GM19372 (cell line): ENCODE data around the gene EIF3I.

ENCODE experiments used
- ATAC-seq: cut with Tn5 transposase; IDR thresholded peaks from one replicate; pipeline ENCODE4 v1.9.1; 2021; ENCODE audit warnings: mild to moderate bottlenecking, low read depth, moderate library complexity; ENCODE audit not compliant: unreplicated experiment

Gene EIF3I

DNA sequence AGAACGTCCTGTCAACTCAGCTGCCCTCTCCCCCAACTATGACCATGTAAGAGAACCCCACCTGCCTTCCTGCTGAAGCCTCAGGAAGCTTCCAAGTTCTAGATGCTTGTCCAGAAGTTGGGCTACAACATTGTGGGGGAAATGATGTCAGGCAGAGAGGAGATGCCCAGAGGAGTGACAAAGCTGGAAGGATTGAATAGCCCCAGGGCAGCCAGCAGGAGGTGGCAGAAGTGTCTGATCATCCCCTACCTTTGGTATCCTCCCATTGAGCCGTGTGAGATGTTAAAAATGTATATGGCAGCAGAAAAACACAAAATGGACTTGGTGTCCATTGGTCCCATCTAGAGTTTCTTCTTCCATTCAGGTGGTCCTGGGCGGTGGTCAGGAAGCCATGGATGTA, 6.6 kb downstream of the EIF3I start:
- ATAC-seq: no peak

DNA sequence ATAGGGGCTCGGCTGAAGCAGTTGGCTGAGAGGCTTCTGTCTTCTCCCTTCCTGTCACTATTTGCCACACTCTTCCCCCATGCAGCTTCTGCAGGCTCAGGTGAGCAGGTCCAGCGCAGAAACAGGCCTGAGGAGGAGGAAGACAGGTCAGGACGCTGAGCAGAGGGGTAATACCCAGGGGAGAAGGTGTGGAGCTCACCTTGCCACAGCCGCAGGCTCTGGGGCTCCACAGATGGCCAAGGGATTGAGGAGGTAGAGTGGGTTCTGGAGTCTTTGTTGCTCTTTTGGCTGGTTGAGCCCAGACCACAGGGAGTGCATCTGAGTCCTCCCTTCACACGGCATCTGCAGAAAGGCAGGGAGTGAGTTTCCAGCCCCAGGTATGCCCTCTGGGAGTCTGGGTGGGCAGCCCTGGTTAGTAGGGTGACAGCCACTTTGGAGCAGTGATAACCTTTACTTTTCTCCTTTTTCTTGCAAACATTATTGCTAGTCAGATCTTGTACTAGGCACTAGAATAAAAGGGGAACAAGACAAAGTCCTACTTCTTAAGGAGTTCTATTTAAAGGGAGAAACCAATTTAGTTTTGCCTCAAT, 9.7 kb downstream of the EIF3I start:
- no peak for ATAC-seq

DNA sequence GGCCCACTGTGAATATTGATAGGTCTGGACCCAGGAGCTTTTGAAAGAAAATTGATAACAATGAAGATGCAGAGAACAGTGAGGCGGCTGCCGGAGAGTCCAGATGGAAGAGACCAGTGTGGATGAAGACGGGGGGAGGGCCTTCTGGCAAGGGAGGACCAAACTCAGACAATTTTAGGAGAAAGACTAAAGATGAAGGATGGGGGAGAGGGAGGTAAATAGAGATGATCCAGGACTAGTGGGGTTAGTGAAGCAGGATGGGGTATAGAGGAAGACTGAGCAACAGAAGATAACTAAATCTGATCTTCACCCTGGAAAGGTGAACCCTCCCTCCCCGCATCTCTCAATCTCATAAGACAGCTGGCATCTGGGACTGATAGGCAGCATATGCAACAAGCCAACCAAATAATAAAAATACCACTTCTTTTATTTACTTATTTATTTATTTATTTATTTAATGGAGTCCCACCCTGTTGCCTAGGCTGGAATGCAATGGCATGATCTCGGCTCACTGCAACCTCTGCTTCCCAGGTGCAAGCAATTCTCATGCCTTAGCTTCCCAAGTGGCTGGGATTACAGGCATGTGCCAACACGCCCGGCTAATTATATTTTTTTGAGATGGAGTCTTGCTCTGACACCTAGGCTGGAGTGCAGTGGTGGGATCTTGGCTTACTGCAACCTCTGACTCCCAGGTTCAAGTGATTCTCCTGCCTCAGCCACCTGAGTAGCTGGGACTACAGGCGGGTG, 10.5 kb downstream of the EIF3I start:
- no peak for ATAC-seq

DNA sequence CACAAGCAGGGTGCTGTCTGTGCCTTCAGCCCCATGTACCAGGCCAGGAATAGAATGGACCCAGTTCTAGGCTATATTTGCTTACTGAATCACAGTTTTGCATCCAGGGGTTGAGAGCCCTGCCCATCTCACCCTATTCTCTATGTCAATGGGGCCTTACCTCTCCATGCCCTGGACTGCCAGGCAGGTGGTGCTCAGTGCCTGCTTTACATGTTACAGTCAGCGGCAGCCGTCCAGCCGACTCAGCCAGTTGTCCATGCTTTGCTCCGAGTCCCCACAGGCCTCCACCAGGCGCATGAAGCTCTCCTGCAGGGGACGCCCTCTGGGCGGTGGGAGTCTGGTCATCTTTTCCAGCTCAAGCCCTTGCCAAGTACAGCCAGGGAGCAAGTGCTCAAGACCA, 12.6 kb downstream of the EIF3I start:
- ATAC-seq: no peak

DNA sequence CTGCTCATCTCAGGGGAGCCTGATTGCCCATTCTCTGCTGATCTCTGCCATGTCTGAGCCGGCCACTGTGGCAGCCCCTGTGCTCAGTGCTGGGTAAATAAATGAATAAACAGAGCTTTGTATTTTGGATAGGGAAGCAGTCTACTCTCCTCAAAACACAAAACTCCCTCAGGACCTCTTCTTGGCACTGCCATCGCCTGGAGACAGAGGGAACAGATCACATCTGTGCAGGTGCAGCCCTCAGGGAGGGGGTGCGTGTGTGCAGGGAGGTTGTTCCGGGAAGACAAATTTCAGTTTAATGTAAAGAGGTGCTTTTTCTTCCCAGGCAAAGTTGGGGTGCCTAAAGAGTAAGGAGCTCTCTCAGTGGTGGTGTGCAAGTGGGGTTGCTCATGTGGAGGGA, 17.1 kb downstream of the EIF3I start:
- ATAC-seq: no peak

DNA sequence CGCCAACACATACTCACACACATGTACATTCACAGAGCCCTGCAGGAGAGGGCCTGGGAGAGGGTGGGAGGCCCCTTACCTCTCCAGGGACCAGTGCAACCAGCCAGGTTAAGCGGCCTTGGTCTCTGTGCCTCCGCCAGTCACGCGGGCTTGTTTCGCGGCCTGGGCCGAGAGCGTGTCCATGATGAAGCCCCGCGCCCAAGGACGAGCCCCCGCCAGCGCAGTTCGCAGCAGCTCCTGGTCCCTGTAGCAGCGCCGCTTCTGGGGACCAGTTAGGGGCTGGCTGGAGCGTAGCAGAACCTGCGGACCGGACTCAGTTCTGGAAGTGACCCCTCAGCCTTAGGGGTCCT, 17.6 kb downstream of the EIF3I start:
- no peak for ATAC-seq

DNA sequence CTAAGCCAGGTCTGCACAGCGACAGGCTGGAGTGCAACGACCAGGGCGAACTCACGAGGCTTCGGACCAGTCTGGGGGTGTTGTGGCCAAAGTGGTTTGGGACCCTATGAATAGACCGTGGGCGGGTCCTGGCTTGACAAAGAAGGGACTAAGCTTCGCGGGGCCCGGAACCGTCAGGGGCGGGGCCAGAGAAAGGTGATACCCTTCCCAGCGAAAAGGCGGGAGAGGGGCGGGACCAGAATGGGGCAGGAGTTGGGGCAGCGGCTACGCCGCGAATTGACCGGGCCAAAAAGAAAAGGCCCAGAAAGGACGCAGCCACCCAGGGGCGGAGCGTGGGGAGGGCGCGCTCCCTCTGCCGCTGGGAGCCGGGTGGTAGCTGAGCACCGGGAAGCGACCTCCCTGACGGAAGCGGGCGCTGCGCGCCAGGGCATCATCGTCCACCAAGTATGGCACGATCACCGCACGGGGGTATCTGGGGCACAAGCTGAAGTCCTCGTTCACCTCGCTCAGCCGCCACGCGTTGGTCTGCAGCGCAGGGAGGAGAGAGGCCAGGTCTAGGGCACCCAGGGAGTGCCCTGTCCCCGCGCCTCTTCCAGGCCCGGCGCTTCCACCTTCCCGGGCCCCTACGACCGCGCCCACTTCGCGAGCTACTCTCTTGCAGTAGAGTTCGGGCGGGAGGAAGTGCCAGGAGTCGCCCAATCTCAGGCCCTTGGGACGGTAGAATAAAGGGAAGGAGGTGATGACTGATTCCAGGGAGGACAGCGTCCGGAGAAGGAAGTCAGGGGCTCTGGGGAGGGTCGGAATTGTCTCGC, 18.1 kb downstream of the EIF3I start:
- ATAC-seq: no peak

DNA sequence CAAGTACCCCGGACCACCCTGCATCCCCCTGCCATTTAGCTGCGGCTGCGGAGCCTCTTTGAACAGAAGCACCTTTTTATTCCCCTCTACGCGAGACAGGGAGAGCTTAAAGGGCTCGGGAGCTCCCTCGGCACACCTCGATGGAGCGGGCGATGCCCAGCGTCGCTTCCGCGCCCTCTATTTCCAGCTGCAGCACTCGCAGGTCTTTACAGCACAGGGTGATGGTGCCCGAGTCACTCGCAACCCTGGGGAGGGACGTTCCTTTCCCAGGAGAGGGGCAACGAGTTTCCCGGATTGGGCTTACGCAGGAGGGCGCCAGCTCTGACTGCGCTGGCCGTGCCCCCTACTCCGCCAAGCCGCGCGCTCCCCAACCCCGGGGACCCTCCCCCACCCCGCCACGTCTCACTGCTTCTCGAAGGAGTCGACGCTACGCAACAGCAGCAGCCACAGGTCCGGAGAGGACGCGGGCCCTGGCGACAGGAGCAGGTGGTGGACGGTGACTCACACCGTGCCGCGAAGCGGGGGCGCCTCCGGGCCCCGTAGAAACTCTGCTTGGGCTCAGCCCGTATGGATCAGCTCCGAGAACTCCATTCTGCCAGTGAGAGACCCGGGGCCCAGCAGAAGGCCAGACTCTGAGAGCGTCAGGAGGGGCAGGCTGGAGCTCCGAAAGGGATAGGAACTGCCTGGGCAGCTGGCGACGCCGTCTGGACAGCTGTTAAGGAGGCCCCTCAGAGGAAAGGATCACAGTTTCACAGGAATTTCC, 19.0 kb downstream of the EIF3I start:
- no peak for ATAC-seq

DNA sequence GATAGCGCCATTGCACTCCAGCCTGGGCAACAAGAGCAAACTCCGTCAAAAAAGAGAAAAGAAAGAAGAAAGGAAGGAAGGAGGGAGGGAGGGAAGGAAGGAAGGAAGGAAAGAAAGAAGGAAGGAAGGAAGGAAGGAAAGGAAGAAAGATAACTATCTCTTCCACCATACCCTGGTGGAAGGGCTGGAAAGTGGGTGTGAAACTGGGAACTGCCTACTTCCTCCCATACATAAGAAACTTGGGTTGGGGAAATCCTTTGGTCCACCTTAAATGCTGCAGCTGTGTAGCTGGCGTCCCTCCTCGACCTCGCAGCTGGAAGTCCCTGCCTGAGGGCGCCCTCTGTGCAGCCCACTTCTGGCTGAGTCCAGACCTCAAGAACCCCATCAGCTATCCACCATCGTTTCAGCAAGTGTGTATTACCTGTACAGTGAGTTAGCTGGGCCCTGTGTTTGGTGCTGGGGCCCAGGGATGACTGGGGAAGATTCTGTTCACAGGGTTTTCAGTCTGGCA, 20.2 kb downstream of the EIF3I start:
- ATAC-seq: no peak

DNA sequence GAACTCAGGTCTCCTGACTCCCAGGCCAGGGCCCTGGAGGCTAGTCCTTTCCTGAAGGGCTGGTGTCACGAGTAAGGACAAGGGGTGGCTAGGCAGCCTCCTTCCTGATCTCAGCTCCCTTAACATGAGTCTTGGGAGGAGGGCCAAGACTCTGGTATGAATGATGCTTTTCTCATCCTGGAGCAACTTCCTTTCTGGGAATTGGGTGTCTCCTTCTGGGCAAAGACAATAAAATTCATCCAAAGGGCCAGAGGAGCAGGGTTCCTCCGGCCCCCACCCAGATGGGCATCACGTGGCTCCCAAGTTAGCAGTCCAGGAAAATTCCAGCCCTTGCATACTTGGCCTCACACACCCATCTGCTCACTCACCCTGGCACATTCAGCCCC, 24.7 kb downstream of the EIF3I start, which contains the start of gene FAM167B:
FAM167B (plus strand) TSS at position 335 of the 386 bp plus-strand sequence. CDS start 200 bp downstream, outside the sequence.
- ATAC-seq: no peak

DNA sequence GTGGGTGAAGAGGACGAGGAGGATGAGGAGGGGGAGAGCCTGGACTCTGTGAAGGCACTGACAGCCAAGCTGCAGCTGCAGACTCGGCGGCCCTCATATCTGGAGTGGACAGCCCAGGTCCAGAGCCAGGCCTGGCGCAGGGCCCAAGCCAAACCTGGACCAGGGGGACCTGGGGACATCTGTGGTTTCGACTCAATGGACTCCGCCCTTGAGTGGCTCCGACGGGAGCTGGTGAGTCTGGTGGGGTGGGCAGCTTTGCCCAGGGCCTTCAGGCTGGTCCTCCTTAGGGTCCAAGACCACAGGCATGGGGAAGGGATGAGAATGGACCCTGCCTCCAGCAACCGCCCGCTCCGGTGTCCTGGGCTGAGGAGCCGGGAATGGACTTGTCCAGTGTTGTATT, 25.2 kb downstream of the EIF3I start:
- ATAC-seq: no peak

DNA sequence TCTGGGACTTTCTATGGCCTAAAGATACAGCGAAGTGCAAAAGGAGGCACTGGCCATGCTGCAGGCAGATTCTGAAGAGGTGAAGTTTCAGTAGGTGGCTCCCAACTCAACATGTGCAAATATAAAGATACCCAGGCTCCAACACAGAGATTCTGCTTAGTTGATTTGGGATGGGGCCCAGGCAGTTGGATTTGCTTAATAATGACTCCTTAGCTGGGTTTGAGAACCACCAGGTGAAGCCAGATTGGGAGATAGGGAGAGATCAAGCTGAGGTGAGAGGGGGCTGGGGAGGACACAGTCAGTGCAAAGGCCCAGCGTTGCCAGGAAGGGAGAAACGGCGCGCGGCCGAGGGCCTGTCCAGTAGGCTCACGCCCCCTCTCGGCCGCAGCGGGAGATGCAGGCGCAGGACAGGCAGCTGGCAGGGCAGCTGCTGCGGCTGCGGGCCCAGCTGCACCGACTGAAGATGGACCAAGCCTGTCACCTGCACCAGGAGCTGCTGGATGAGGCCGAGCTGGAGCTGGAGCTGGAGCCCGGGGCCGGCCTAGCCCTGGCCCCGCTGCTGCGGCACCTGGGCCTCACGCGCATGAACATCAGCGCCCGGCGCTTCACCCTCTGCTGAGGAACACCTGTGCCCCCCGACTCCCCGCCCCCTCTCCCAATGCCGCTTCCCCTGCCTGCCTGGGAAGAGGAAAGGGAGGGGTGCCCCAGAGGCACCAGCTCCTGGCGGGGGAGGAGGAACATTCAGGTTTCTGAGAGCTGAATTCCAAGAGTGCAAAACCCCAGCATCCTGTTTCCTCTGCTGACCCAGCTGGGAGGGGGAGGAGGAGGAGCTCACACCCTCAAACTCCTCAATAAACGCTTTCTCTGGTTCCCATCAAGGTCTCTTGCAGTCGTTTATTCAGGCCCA, 26.0 kb downstream of the EIF3I start:
- ATAC-seq: no peak

DNA sequence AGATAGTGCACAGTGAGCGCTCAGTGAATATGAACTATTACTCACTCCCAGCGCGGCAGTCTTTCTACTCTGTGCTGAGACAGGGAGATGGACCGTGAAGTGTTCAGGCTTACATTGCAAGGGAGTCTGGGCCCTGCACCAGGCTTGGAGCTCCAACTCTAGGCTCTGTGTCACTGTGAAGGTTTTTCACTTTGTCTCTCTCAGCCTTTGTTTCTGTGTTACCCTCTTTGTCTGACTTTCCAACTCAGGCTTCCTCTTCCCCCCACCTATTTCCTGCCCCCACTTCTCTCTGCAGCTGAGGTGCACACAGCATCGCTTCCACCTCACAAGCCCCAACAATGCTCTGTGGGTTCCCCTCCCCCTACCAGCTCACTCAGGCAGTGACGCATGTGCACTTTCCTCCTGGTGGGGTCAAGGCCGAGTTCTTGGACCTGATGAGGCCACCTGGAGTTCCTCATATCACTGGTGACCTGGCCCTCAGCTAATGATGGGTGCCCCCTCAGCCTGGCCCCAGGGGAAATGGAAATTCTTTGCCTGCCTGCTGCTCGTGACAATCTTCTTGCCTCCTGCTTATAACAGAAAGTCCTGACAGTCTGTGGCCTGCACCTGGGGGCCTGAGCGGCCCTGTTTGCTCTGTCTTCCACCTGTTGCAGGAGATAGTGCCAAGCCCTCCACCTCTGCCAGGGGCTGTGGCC, 27.8 kb downstream of the EIF3I start:
- peak; percentile 58 for ATAC-seq

DNA sequence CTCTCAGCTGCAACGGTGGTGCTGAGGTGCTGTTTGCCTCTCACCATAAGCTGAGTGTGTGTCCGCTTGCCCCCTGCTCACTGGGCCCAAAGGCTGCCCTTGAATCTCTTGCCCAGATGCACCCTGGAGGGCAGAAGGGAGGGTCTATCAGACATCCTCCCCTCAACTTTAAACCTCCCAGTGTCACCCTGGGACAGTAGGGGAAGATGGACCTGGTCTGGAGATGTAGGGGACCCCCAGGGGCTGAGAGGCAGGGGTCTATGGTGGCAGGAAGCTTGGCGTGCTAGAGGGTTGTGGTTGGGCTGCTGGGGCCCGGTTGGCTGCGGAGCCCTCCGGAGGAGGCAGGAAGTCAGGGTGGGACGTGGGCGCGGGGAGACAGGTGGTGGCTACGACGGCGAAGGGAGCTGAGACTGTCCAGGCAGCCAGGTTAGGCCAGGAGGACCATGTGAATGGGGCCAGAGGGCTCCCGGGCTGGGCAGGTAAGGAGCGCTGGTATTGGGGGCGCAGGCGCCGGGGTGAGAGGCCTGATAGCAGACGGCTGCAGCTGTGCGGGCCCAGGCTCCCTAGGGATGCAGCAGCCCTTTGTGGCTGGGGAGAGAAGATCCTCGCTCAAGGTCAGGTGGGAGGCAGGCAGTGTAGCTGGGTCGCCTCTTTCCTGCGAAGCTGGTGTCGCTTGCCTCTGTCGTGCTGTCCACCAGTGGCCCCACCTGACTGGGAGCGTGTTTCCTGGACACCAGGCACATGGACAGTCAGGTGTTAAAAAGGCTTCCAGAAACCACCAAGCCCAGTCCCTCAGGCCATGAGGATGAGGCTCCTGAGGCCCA, 28.9 kb downstream of the EIF3I start, which contains the start of gene LCK:
LCK (plus strand) TSS at position 373 of the 824 bp plus-strand sequence. CDS start 23,065 bp downstream, outside the sequence.
- no peak for ATAC-seq

DNA sequence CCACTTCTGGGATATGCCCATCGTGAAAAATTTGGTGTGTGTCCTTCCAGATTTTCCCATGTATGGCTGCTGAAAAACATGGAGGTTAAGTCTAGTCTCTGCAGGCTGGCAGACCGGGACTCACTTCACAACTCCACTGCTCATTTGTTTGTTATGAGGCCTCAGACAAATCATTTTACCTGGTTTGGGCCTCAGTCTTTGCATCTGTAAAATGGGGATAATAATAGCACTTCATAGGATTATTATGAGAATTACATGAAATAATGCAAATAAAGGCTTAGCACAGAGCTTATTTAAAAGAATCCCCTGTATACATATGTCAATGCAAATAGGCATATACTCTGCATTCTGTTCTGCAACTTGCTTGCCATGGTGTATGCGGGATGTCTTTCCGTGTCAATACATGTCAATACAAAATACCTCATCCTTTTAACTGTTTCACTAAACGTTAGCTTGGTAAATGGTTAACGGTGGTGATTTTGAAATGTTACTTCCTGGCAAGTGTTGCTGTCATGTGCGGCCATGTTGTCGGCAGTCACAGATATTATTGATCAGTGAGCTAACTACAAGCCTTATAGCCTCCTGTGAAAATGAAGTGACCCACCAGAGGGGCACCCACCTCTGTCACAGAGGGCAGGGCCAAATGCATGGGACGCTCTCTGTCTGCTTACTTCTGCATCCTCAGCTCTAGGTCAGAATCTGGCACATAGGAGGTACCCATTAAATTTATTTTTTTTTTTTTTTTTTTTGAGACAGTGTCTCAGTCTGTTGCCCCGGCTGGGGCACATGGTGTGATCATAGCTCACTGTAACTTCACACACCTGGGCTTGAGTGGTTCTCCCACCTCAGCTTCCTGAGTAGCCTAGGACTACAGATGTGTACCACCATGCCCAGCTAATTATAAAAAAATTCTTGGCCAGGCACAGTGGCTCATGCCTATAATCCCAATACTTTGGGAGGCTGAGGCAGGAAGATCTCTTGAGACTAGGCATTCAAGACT, 33.2 kb downstream of the EIF3I start:
- ATAC-seq: no peak

DNA sequence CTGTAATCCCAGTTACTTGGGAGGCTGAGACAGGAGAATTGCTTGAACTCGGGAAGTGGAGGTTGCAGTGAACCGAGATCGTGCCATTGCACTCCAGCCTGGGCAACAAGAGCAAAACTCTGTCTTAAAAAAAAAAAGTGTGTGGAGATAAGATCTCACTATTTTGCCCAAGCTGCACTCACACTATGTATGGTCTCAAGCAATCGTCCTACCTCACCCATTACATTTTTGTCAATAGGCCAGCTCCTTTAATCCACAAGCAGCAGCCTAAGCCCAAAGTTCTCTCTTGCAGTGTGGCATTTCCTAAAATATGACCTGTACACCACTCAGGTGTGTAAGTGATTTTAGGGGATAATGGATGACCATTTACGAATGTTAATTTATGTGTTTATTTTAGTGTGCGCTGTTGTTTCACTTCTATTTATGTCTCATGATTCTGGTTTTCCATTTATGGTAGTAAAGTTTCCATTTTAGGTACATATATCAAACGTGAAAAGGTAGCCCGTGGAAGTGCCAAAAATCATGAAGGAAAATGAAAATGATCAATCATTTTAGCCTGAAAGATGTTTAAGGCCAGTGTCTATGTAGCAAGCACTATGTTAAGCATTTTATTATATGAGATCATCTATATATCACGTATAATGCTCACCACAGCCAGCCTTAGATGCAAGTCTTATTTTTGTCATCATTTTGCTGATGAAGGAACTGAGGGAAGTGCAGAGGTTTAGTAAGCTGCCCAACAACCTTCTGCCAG, 34.4 kb downstream of the EIF3I start:
- ATAC-seq: no peak
